Measurements from ENCODE around the gene CACNA2D3.

- TF ChIP-seq EZH2 (IDR thresholded peaks at IDR 0.05; ENCODE audit: low read length) = no peak
- no peak for TF ChIP-seq CTCF (optimal IDR thresholded peaks at IDR 0.05 in 1 of 3, IDR thresholded peaks at IDR 0.05 in 1 of 3, conservative IDR thresholded peaks at IDR 0.05 in 1 of 3; ENCODE audit: extremely low read depth in 1 of 3, insufficient read depth in 2 of 3, low read length in 3 of 3)
Measured at GRCh38 chr3:55006244-55006676, 883.9 kb downstream of the CACNA2D3 start.
